GM19328 (cell line): Measurements from ENCODE around the gene HTR6.
A peak's percentile ranks its signal among the peaks of the same experiment; 100 is the strongest.

Experiments used
- ATAC-seq: cut with Tn5 transposase; IDR thresholded peaks from one replicate; pipeline ENCODE4 v1.9.1; 2021; ENCODE audit warnings: mild to moderate bottlenecking, moderate library complexity; ENCODE audit not compliant: unreplicated experiment

HTR6 gene

DNA sequence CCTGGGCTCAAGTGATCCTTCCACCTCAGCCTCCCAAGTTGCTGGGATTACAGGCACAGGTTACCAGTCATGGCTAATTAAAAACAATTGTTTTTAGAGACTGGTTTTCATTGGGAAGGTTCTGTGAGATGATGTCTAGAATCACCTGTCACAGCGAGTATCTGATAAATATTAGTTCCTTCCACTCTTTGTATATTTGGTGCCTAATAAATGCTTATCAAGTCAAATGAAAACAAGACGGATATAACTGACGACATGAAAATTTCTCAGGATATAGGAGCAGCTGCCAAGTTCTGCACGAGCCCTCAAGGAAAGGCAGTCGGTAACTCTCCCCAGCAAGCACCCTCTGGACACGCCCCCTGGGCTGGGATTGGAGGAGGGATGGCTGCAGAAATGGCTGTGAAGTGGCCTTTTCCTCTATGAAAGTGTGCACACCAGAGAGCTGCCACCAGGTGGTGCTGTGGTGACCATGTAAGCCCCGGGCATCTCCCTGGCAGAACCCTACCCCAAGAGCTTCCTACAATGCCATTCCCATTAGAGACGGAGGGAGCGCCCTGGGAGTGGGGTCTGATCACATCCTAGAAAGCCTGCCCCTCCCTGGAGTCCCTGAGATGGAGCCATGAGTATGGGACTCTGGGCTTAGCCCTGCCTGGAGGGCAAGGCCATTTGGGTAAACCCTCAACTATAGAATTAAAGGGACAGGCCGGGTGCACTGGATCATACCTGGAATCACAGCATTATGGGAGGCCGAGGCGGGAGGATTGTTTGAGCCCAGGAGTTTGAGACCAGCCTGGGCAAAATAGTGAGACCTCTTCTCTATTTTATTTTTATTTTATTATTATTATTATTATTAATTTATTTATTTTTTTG is 50.9 kb downstream of the HTR6 start:
- ATAC-seq, result peak; percentile 54

DNA sequence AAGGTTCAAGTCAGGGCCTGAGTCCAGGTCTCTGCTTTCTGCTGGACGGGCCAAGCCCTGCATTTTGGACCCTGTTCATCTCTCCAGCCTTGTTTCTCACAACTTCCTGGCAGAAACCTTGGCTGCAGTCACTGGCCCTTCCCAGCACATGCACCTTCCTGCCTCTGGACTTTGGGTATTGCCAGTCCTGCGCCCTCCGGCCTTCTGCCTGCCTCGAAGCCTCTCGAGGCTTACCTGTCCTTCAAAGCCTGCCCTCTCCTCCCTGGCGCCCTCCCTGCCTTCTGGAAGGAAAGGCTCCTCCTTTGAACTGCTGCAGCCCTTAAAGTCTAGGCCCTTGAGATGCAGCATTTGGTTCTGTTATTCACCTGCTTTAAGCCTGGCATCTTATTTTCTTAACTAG is 52.8 kb downstream of the HTR6 start:
- ATAC-seq, result no peak

DNA sequence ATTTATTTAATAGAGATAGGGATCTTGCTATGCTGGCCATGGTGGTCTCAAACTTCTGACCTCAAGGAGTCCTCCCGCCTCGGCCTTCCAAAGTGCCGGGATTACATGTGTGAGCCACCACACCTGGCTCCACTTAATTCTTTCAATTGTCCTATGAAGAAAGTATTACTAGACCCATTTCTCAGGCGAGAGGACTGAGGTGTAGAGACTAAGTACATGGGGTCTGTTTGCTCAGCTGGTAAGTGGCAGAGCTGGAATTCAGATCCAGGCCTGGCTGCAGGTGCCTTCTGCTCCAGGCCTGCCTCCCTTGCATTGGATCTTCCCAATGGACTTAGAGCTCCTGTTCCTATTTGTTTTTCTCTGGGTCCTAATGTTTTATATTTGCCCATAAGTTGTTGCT is 55.5 kb downstream of the HTR6 start:
- no peak for ATAC-seq

DNA sequence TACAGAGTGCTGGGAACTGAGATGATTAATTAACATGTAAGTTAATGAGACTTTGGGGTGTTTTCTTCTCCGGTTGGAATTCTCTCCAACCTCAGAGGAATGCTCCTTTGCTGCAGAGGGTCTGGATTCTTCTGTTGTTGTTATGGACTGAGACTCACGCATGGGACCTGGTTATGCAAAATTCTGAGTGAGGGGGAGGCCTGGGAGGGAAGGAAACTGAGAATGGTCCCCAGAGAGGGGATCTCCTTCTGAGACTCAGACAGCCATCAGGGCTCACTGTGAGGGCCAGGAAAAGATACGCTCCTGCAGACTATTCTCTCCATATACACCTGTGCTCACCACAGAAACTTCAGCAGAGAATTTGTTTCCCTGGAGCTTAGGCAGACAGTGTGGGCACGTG is 56.3 kb downstream of the HTR6 start:
- ATAC-seq, result no peak

DNA sequence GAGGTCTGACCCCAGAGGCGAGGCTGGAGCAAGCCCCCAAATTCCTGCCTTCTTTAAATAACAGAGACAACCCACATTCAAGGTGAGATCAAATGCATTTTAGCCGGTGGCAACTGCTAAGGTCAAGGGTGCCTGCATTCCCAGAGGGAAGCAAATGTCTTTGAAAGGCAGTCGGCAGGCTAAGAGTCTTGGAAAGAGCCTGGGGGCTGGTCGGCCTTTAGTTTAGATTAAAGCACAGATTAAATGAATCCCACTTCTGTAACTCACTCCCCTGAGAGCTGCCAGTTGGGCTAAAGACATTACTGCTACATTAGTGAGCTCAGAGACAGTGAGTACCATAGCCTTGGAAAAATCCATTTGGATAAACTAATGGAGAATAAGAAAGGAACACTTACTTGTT is 59.2 kb downstream of the HTR6 start:
- no peak for ATAC-seq

DNA sequence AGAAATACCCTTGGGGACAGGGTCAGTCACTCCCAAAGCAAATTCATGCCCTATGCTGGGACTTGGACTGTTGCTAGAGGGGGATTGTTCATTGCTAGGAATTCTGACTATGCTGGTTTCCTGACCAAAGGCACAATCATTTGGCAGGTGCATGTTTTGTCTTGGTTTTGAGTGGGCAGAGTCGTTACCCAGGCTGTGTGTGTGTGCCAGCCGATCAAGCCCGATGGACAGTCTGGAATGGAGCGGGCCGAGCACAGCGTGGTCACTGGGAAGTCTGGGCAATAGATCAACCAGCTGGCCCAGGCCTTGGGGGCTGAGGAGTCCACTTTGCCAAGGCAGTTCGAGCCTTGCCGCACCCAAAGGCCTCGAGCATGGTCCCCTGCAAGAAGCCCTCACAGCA is 60.9 kb downstream of the HTR6 start:
- no peak for ATAC-seq

DNA sequence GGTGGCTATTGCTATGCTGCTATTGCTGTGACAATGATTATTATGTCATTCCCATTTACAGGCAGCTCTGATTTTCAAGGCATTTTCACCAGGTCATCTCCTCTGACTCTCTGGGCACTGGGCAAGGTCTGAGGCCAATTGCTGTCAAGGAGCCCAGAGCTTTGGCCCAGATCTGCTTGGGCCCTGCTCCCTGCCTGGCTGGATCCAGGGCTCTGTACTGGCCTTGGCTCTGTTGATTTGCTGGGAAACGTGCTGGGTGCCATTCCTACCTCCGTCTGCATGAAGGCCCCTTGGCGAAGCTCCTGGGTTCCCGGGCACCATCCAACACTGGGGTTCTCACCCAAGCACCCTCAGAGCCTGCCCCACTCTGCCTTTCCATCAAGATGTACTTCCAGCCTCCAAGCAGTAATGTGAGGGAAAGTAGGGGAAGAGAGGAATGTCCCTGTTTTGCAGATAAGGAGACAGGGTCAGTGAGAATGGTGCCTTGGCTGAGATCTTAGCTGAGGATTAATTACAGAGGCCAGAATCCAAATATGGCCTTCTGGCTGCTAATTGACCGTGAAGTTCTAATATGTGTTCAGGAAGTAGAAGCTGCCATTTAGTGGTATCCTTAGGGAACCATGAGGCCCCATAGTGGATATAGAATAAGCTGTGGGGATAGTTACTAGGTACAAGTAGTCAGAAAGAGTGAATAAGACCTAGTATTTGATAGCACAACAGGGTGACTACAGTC is 63.9 kb downstream of the HTR6 start:
- ATAC-seq, result no peak

DNA sequence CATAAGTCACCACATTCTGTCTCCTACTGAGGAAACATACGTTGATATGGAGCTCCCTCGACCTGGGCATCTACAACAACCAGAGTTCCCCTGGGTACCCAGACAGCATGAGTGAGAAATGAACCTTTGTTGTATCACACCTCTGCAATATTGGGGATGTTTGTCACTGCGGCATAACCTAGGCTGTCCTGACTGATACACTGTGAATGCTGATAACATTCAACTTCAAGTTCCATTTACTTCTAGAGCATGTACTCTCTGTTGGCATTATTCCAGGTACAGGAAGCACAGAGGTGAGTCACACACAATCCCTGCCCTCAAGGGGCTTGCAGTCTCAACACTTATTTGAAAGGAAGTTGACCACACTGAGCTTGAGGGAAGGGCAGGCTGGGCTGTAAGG is 65.6 kb downstream of the HTR6 start:
- ATAC-seq, result no peak
